K562 (cell line): ENCODE measurements around the gene SLC18B1. TPM values are rescaled to one million over a fixed set of nuclear protein-coding genes. Genes with fewer than 3 reads are reported as not detected.

Experiments
- ATAC-seq: fragments of 200-7000 bp; cut with Tn5 transposase; 3 replicates; pipeline ENCODE4 v1.9.1; 2020; ENCODE audit warnings: moderate library complexity
- BruUV-seq: library from RNA; stranded (reverse); fragments of 400-500 nt; replicated peaks from 2 replicates; lab custom pipeline; 2021; lab: Mats Ljungman, UMichigan
- CTCF ChIA-PET: fragments of 300-600 bp; formaldehyde crosslinking; extraction: SDS; loops from one replicate; lab custom pipeline; 2021; ENCODE audit warnings: low intra/inter-chr PET ratio; lab: Yijun Ruan, JAX
- POLR2A ChIA-PET: fragments of 300-600, 350-650 bp; sonication (Branson Sonifier 250); formaldehyde crosslinking; extraction: SDS; loops from one replicate; lab custom pipeline; 2021; ENCODE audit warnings: antibody characterized with exemption, inconsistent platforms; lab: Yijun Ruan, JAX
- DNase-seq, 4 experiments: peaks; one replicate each; pipeline versions ENCODE4 v3.0.0 to v3.0.0-alpha.2; 2011 to 2018; ENCODE audit warnings: low spot score in 3 of 4, mixed read lengths in 3 of 4; ENCODE audit errors: extremely low read depth in 1 of 4
- FAIRE-seq: peaks from 2 replicates; lab custom pipeline; 2011; peaks lifted over from hg19 to GRCh38; lab: Jason Lieb, UNC
- H2AFZ ChIP-seq: 2 replicates; pipeline ENCODE4 v1.6.0; 2011; ENCODE audit warnings: low read depth, low read length, control low read depth, inconsistent platforms
- H3K27ac ChIP-seq: fragments of 200-600 bp; 3 replicates; pipeline ENCODE4 v1.8.0; 2011; ENCODE audit warnings: low read depth, mild to moderate bottlenecking, control low read depth, inconsistent platforms, low read length, moderate library complexity, mixed read lengths; ENCODE audit errors: extremely low read depth
- H3K27me3 ChIP-seq, 2 experiments: fragments of 300-600 bp in 1 of 2; 2 replicates in 1 of 2; 3 replicates in 1 of 2; pipeline versions ENCODE4 v1.6.0 to v1.8.0; 2011; ENCODE audit warnings: inconsistent platforms in 2 of 2, low read length in 2 of 2, mild to moderate bottlenecking in 1 of 2, mixed read lengths in 1 of 2, moderate library complexity in 1 of 2; ENCODE audit not compliant: control insufficient read depth in 2 of 2, insufficient read depth in 2 of 2
- H3K36me3 ChIP-seq: fragments of 300-600 bp; 3 replicates; pipeline ENCODE4 v1.8.0; 2011; ENCODE audit warnings: mild to moderate bottlenecking, low read length, inconsistent platforms; ENCODE audit not compliant: control insufficient read depth, insufficient read depth
- H3K4me1 ChIP-seq, 2 experiments: fragments of 200-600 bp in 1 of 2; replicated peaks in 1 of 2; 2 replicates in 1 of 2; 3 replicates in 1 of 2; pipeline versions ENCODE4 v1.5.1 to v1.8.0; 2011; ENCODE audit warnings: inconsistent platforms in 2 of 2, low read length in 2 of 2, mild to moderate bottlenecking in 1 of 2, mixed read lengths in 1 of 2, moderate library complexity in 1 of 2; ENCODE audit not compliant: control insufficient read depth in 2 of 2, insufficient read depth in 2 of 2
- H3K4me2 ChIP-seq: 2 replicates; pipeline ENCODE4 v1.6.1; 2011; ENCODE audit warnings: low read length, control low read depth, inconsistent platforms, mixed read lengths; ENCODE audit not compliant: insufficient read depth
- H3K4me3 ChIP-seq: fragments of 200-600 bp; sonication (generic), shearing (Covaris generic); 2 replicates; pipeline ENCODE4 v1.5.1; 2016; ENCODE audit warnings: control low read depth, inconsistent platforms
- H3K79me2 ChIP-seq: fragments of 200-600 bp; 3 replicates; pipeline ENCODE4 v1.8.0; 2011; ENCODE audit warnings: low read length, inconsistent platforms; ENCODE audit not compliant: control insufficient read depth, insufficient read depth
- H3K9ac ChIP-seq, 2 experiments: 2 replicates each; pipeline versions ENCODE4 v1.6.0 to v1.6.1; 2011; ENCODE audit warnings: low read depth in 2 of 2, low read length in 2 of 2, control low read depth in 1 of 2, inconsistent platforms in 1 of 2, mild to moderate bottlenecking in 1 of 2, mixed read lengths in 1 of 2; ENCODE audit not compliant: insufficient read depth in 1 of 2
- H3K9me1 ChIP-seq: one replicate; pipeline ENCODE4 v1.6.0; 2011; ENCODE audit warnings: inconsistent platforms, mild to moderate bottlenecking, low read length, moderate library complexity; ENCODE audit not compliant: control insufficient read depth, insufficient read depth
- H3K9me3 ChIP-seq: replicated peaks from 2 replicates; pipeline ENCODE4 v1.5.1; 2011; ENCODE audit warnings: low read depth, low read length, inconsistent platforms; ENCODE audit not compliant: control insufficient read depth, insufficient read depth
- H4K20me1 ChIP-seq: replicated peaks from 2 replicates; pipeline ENCODE4 v1.6.1; 2011; ENCODE audit warnings: low read length, inconsistent platforms, mixed read lengths; ENCODE audit not compliant: control insufficient read depth, insufficient read depth
- BRF1 ChIP-seq: IDR thresholded peaks from 3 replicates; pipeline ENCODE4 v1.6.1; 2011; ENCODE audit warnings: borderline replicate concordance, mild to moderate bottlenecking; ENCODE audit not compliant: insufficient read length; ENCODE audit errors: extremely low read depth
- CXXC5 ChIP-seq: fragments of 250-450 bp; sonication (Bioruptor Pico); IDR thresholded peaks from 2 replicates; pipeline ENCODE4 v1.8.0; 2022; ENCODE audit warnings: inconsistent platforms, mild to moderate bottlenecking, moderate library complexity
- FOSL1 ChIP-seq: fragments of 200-800 bp; sonication (Bioruptor generic); conservative IDR thresholded peaks from 2 replicates; pipeline ENCODE4 v1.6.1; 2016; ENCODE audit warnings: missing genetic modification characterization, missing compliant biosample characterization
- NFE2L1 ChIP-seq: fragments of 450-650 bp; IDR thresholded peaks from 2 replicates; pipeline ENCODE4 v1.6.1; 2016; ENCODE audit warnings: missing genetic modification characterization, low read depth, mild to moderate bottlenecking, missing compliant biosample characterization, moderate library complexity, borderline replicate concordance
- NFIX ChIP-seq: fragments of 250-450 bp; sonication (Bioruptor Pico); IDR thresholded peaks from 2 replicates; pipeline ENCODE4 v1.4.0; 2020; ENCODE audit warnings: low read depth, mild to moderate bottlenecking, moderate library complexity
- PKNOX1 ChIP-seq: fragments of 450-650 bp; IDR thresholded peaks from 2 replicates; pipeline ENCODE4 v1.6.1; 2016
- PURB ChIP-seq: sonication (generic); formaldehyde crosslinking; IDR thresholded peaks from 2 replicates; pipeline ENCODE4 v1.9.0; 2021; ENCODE audit warnings: low read depth, mild to moderate bottlenecking, missing genetic modification reagents
- SMAD3 ChIP-seq: fragments of 450-650 bp; formaldehyde crosslinking; conservative IDR thresholded peaks from 2 replicates; pipeline ENCODE4 v1.4.0; 2020; ENCODE audit warnings: mild to moderate bottlenecking
- TAF9B ChIP-seq: fragments of 450-650 bp; IDR thresholded peaks from 2 replicates; pipeline ENCODE4 v1.6.1; 2018; ENCODE audit warnings: mild to moderate bottlenecking; ENCODE audit not compliant: partially characterized antibody
- TCF3 ChIP-seq: sonication (generic); formaldehyde crosslinking; IDR thresholded peaks from 2 replicates; pipeline ENCODE4 v1.4.0; 2020; ENCODE audit warnings: mild to moderate bottlenecking, missing genetic modification reagents
- ZBED1 ChIP-seq: IDR thresholded peaks from 2 replicates; pipeline ENCODE4 v1.6.1; 2014
- ZFP36 ChIP-seq: fragments of 150-350 bp; IDR thresholded peaks from 2 replicates; pipeline ENCODE4 v1.6.1; 2018; ENCODE audit warnings: low read length, low read depth; ENCODE audit not compliant: partially characterized antibody
- ZKSCAN3 ChIP-seq: fragments of 250-450 bp; sonication (Bioruptor Pico); IDR thresholded peaks from 2 replicates; pipeline ENCODE4 v1.4.0; 2020
- WGBS: fragments of 100-300 bp; shearing (Covaris generic); methylation state at CpG from one replicate; pipeline ENCODE4 v1.1.6; 2016; ENCODE audit warnings: low coverage, mixed read lengths; ENCODE audit not compliant: insufficient coverage; ENCODE audit errors: missing lambda C conversion rate; 5-methylcytosine and 5-hydroxymethylcytosine counted together
- in situ Hi-C: fragments of 300-500 bp; cut with MboI; formaldehyde crosslinking; loops from 4 replicates; pipeline ENCODE4 v1.15.0; 2018; ENCODE audit warnings: inconsistent platforms, mixed read lengths
- intact Hi-C: fragments of 100-400 bp; cut with micrococcal nuclease; formaldehyde crosslinking; loops from 2 replicates; pipeline ENCODE4 v1.14.2; 2022
- polyA plus RNA-seq, 8 experiments: library from polyadenylated mRNA; depleted of rRNA in 4 of 8; stranded (reverse) in 5 of 8; unstranded in 3 of 8; fragments of >200 nt; fragmentation: Nextera tagmentation in 2 of 8; fragmentation: Illumina TruSeq in 1 of 8; extraction: Ambion mirVana in 2 of 8; extraction: Trizol in 1 of 8; gene quantifications; 2 replicates each; pipeline versions ENCODE4 v1.2.1 to v1.2.3, GENCODE V29; 2011 to 2014; ENCODE audit warnings: inconsistent platforms in 1 of 8, missing spikeins in 1 of 8
- total RNA-seq, 7 experiments: library from RNA; depleted of rRNA in 6 of 7; stranded (reverse); fragments of >200 nt in 6 of 7; fragmentation: Illumina TruSeq in 2 of 7; extraction: Trizol in 2 of 7; gene quantifications; 2 replicates each; pipeline versions ENCODE4 v1.2.1 to v1.2.3, GENCODE V29; 2011 to 2021; ENCODE audit warnings: low replicate concordance in 1 of 7

SLC18B1 gene
- total and polyA plus RNA-seq, 9 of the 15 experiments (the other 6 are each of a cell fraction or from before 2014, with no cell fraction given): 10.4 to 49.1 (median 32.0) TPM

DNA sequence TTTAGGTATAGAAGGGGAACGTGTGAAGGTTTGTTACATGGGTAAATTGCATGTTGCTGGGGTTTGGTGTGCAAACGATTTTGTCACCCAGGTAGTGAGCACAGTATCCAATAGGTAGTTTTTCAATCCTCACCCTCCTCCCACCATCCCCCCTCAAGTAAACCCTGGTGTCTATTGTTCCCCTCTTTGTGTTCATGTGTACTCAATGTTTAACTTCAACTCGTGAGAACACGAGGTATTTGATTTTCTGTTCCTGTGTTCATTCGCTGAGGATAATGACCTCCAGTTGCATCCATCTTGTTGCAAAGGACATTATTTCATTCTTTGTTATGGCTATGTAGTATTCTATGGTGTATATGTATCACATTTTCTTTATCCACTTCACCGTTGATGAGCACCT is 73.0 kb downstream of the SLC18B1 start:
- H3K4me2 ChIP-seq: no peak overlapping the region
- FAIRE-seq: no peak
- H3K36me3 ChIP-seq: no peaks in the 10 kb centered on the region
- no TSS peak for BruUV-seq
- CTCF ChIA-PET: no interaction called here
- 0% methylated on average over 6 of the region's 6 CpGs for WGBS
- no peak for ATAC-seq
- H2AFZ ChIP-seq: no peak overlapping the region
- no peak overlapping the region for H3K4me3 ChIP-seq
- no peaks in the 10 kb centered on the region for H3K79me2 ChIP-seq
- H3K9me1 ChIP-seq: no peaks in the 10 kb centered on the region
- intact Hi-C loops (no loop called here), in situ Hi-C loops (no loop called here)
- no peaks in the 10 kb centered on the region for H3K9me3 ChIP-seq
- H4K20me1 ChIP-seq: no peaks in the 10 kb centered on the region
- no peak overlapping the region for H3K27ac ChIP-seq
- H3K27me3 ChIP-seq: peaks cover 3 to 12% of the 10 kb centered on the region in 2 experiments; a peak in 4 of 5 replicates
- H3K4me1 ChIP-seq: no peaks in the 10 kb centered on the region
- TF ChIP-seq CXXC5 (CRISPR knock-in tag) (no peak), ZKSCAN3 (CRISPR knock-in tag) (no peak), ZBED1 (no peak), PKNOX1 (no peak), FOSL1 (tag) (no peak), NFIX (CRISPR knock-in tag) (no peak), PURB (no peak), ZFP36 (no peak), TCF3 (no peak), SMAD3 (CRISPR knock-in tag) (no peak), TAF9B (no peak), NFE2L1 (tag) (no peak), BRF1 (no peak)
- DNase-seq: no peak
- no peak overlapping the region for H3K9ac ChIP-seq
- POLR2A ChIA-PET: interaction anchor here (0.5 kb wide), 1 partner anchor 1679 kb away, joined by 3 read pairs; no protein-coding TSS in a partner anchor
